ENCODE results near the gene GRHL1.
"Not testable (repeated sequence)": the region's sequence is repeated elsewhere in the genome, so short reads cannot be mapped to it uniquely, and the experiment has no call there.

Gene GRHL1

DNA sequence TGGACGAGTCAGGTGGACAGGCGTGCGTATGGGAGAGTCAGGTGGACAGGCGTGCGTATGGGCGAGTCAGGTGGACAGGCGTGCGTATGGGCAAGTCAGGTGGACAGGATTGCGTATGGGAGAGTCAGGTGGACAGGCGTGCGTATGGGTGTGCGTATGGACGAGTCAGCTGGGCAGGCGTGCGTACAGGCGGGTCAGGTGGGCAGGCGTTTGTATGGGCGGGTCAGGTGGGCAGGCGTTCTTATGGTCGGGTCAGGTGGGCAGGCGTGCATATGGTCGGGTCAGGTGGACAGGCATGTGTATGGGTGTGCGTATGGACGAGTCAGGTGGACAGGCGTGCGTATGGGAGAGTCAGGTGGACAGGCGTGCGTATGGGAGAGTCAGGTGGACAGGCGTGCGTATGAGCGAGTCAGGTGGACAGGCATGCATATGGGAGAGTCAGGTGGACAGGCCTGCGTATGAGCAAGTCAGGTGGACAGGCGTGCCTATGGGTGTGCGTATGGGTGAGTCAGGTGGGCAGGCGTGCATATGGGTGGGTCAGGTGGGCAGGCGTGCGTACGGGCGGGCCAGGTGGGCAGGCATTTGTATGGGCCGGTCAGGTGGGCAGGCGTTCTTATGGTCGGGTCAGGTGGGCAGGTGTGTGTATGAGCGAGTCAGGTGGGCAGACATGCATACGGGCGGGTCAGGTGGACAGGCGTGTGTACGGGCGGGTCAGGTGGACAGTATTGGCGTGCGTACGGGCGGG, 59.5 kb downstream of the GRHL1 start:
- not testable (repeated sequence) for DNase-seq

DNA sequence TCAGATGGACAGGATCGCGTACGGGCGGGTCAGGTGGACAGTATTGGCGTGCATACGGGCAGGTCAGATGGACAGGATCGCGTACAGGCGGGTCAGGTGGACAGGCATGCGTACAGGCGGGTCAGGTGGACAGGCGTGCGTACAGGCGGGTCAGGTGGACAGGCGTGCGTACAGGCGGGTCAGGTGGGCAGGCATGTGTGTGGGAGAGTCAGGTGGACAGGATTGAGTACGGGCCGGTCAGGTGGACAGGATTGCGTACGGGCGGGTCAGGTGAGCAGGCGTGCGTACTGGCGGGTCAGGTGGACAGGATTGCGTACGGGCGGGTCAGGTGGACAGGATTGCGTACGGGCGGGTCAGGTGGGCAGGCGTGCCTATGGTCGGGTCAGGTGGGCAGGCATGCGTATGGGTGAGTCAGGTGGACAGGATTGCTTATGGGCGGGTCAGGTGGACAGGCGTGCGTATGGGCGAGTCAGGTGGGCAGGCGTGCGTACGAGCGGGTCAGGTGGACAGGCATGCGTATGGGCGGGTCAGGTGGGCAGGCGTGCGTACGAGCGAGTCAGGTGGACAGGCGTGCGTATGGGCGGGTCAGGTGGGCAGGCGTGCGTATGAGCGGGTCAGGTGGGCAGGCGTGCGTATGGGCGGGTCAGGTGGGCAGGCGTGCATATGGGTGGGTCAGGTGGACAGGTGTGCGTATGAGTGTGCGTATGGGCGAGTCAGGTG, 60.3 kb downstream of the GRHL1 start:
- not testable (repeated sequence) for DNase-seq

- not testable (repeated sequence) for DNase-seq
Observed at GRCh38 chr2:10012366-10012962, 61.0 kb downstream of the GRHL1 start.

GRCh38 chr2:10012963-10013461, 61.5 kb downstream of the GRHL1 start:
- no peak for DNase-seq

DNA sequence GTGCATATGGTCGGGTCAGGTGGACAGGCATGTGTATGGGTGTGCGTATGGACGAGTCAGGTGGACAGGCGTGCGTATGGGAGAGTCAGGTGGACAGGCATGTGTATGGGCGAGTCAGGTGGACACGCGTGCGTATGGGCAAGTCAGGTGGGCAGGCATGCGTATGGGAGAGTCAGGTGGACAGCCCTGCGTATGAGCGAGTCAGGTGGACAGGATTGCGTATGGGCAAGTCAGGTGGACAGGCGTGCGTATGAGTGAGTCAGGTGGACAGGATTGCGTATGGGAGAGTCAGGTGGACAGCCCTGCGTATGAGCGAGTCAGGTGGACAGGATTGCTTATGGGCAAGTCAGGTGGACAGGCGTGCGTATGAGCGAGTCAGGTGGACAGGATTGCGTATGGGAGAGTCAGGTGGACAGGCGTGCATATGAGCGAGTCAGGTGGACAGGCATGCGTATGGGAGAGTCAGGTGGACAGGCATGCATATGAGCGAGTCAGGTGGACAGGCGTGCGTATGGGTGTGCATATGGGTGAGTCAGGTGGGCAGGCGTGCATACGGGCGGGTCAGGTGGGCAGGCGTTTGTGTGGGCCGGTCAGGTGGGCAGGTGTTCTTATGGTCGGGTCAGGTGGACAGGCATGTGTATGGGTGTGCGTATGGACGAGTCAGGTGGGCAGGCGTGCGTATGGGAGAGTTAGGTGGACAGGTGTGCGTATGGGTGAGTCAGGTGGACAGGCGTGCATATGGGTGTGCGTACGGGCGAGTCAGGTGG, 62.3 kb downstream of the GRHL1 start:
- not testable (repeated sequence) for DNase-seq

DNA sequence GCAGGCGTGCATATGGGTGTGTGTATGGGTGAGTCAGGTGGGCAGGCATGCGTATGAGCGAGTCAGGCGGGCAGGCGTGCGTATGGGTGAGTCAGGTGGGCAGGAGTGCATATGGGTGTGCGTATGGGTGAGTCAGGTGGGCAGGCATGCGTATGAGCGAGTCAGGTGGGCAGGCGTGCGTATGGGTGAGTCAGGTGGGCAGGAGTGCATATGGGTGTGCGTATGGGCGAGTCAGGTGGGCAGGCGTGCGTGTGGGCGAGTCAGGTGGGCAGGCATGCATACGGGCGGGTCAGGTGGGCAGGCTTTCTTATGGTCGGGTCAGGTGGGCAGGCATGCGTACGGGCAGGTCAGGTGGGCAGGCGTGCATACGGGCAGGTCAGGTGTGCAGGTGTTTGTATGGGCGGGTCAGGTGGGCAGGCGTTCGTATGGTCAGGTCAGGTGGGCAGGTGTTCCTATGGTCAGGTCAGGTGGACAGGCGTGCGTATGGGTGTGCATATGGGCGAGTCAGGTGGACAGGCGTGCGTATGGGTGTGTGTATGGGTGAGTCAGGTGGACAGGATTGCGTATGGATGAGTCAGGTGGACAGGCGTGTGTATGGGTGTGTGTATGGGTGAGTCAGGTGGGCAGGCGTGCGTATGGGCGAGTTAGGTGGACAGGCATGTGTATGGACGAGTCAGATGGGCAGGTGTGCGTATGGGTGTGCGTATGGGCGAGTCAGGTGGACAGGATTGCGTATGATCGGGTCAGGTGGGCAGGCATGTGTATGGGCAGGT, 63.1 kb downstream of the GRHL1 start:
- DNase-seq, result no peak

- not testable (repeated sequence) for DNase-seq
Observed at GRCh38 chr2:10015376-10015989, 64.0 kb downstream of the GRHL1 start.

DNA sequence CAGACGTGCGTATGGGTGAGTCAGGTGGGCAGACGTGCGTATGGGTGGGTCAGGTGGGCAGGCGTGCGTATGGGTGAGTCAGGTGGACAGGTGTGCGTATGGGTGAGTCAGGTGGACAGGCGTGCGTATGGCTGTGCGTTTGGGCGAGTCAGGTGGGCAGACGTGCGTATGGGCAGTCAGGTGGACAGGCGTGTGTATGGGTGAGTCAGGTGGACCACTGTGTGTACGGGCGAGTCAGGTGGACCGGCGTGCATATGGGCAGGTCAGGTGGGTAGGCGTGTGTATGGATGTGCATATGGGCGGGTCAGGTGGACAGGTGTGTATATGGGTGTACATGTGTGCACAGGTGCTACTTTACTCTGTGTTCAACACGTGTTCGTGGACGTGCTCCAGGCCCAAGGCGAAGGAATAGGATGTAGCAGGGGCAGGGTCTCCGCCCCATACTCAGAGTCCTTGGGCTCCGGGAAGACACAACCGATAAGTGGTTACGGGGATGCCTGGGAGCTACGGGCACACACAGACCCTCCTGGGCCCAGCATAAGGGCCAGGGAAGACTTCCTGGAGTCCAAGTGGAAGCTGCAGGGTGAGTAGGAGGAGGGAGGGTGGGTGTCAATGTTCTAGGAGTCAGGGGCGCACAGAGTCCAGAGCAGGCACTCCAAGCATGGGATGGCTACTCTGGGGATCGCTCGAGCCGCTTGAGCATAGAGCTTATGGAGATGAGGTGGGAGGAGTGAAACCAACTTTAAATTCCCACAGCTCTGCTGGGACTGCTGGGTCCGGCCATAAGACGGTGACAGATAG, 64.7 kb downstream of the GRHL1 start:
- no peak for DNase-seq

DNA sequence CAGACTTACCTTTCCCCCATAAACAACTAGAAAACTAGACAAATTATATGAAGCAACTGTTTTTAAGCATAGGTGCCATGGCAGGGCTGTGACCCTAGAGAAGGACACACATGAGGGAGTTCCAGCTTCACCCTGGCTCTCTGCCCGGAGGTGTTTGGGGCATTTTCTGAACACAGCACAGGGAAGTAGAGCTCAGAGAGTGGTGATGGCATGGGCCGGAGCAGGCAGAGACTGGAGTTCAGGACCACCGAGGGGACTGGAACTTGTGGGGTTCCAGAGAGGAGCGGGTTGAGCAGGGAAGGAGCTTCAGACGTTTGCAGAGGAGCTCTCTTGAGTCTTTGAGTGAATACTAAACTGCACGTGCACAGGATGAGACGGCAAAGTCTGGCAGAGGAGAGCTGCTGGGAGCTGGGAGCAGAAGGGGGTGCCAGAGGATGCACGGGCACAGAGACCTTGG, 65.3 kb downstream of the GRHL1 start:
- no peak for DNase-seq

DNA sequence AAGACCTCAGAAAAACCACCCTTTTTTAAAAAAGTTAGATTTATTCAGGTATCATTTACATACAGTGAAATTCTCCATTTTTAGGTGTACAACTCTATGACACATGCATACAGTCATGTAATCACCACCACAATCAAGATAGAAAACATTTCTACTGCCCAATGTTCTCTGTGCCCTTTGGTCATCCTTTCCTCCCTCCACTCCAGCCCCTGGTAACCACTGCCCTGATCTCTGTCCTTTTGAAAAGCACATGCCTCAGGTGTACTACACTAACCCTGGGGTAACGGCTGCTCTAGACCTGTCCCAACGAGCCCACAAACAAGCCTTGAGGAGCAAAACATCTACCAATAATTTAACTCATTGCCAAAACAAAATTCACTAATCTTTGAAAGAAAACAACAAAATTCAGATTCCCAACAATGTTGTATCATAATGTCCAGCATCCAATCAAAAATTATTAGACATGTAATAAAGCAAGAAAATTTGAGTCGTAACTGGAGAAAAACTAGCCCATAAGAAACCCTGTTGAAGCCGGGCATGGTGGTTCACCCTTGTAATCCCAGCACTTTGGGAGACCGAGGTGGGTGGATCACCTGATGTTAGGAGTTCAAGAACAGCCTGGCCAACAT, 65.9 kb downstream of the GRHL1 start:
- DNase-seq, result no peak

- DNase-seq, result no peak
Observed at GRCh38 chr2:10019174-10019573, 67.7 kb downstream of the GRHL1 start.

- DNase-seq, result no peak
Observed at GRCh38 chr2:10019602-10020400, 68.3 kb downstream of the GRHL1 start.

- DNase-seq, result no peak
Observed at GRCh38 chr2:10022041-10022421, 70.5 kb downstream of the GRHL1 start.

GRCh38 chr2:10022445-10022844, 71.0 kb downstream of the GRHL1 start:
- no peak for DNase-seq

DNA sequence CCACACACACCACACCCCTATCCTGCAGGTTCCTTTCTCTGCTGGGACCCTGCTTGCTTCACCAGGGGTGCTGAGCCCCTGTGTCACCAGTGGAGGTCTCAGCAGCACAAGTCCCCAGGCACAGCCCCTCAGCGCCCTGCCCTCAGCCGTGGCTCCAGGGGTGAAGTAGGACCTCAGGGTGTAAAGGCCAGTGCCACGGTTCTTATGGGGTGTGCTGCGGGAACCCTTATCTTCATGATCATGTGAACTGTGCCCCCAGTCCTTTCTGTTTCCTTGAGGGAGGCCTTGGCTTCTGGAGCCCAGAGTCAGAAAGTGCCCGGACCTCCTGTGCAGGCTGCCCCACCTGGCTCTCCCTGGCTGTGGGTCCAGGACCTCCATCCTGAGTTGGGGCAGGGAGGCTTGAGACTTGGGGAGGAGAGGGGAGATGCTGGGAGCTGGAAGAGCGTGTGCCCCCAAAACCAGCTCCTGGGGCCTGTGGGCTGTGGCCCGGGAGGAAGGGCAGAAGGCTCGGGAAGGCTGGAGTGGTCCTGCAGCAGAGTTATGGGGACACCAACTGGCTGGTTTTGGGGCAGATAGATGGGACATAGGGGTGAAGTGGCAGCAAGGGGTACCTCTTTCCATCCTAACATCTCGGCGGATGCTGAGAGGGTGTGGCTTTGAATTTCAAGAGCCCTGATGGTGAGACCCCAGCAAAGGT, 71.6 kb downstream of the GRHL1 start:
- DNase-seq, result no peak

GRCh38 chr2:10026940-10027569, 75.6 kb downstream of the GRHL1 start:
- DNase-seq, result no peak

GRCh38 chr2:10027660-10028330, 76.3 kb downstream of the GRHL1 start:
- DNase-seq, result no peak
